GM18520 (cell line): ENCODE data around the gene CLSTN2.

ENCODE experiments used
- ATAC-seq: cut with Tn5 transposase; IDR thresholded peaks from one replicate; pipeline ENCODE4 v1.9.1; 2021; ENCODE audit not compliant: unreplicated experiment

CLSTN2 gene

DNA sequence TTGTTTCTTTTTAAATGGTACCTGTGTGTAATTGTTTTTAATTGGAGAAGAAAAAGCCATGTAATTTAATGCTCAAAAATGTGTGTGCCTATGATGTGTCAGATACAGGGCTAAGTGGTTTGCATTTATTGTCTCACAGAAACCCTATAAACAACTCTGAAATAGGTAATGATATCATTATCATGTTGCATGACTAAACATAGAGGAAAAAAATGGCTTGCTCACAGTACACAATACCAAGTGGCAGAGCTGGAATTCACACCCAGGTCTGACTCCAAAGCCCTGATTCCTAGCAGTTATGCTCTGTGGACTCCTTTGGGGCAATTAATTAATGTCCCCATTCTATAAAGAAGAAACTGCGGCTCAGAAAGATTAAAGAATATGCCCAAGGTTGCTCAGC, 505.5 kb downstream of the CLSTN2 start:
- no peak for ATAC-seq

DNA sequence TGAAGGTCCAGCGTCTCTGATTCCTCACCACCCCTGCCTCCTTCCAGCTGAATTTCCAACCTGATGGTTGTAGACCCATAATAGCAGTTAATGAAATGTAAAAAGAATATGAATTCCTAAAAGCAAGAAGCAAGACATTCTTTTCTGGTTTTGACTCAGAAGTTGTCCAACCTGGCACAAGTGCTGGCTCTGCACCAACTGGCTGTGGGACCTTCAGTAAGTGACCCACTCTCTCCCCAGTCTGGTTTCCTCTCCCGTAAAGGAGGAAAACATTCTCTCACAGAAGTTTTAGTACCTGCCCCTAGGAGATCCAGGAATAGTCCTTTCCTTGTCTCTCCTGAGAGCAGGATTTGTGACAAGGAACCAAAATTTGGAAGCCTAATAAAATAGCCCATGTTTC, 506.0 kb downstream of the CLSTN2 start:
- ATAC-seq, result no peak

DNA sequence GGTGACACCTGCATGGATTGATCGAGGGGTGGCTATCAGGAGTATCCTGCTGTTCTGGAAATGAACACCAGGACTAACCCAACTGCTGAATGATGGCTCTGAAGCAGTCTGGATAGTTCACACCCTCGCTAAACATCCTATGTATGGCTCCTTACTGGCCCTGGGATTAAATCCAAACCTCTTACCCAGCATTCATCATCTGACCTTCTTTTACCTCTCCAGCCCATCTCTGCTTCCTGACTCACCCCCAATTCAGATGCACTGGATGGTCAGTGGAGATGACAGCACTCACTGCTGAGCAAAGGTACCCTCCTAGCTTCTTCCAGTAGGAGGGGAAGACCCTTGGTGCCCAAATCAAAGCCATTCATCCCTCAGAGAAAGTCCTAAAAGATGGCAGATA, 507.6 kb downstream of the CLSTN2 start:
- ATAC-seq, result no peak

DNA sequence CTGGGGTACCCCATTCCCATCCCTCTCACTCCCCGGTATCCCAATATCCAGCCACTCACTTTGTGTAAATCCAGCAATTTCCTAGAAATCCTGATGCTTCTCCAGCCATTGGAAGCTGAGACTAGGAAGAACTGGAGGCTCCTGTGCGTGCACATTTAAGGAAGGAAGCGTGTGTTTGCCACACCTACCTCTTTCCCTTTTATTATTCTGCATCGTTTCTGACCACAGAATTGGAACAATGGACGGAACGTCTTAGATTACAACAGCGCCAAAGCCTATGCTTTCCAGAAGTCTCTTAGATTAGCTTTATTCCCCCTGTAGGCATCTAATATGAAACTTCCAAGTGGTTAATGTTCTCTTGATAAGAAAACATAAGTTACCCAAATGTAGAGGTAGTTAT, 508.1 kb downstream of the CLSTN2 start:
- ATAC-seq, result no peak

DNA sequence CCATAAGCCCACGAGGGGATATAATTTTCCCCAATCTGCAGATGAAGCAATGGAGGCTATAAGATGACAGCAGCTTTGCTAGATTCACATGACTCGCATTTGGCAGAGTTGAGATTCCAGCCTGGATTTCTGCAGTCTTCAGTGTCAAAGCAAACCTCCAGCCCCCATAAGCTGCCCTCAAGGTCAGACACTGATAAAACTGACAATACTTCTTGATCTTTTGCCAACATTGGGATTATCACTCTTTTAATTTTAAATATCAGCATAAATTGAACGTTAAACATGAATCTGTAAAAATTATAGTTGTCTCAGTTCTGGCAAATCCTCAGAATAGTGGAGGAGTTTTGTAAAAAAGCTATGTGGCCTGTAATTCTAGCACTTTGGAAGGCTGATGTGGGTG, 508.8 kb downstream of the CLSTN2 start:
- no peak for ATAC-seq

DNA sequence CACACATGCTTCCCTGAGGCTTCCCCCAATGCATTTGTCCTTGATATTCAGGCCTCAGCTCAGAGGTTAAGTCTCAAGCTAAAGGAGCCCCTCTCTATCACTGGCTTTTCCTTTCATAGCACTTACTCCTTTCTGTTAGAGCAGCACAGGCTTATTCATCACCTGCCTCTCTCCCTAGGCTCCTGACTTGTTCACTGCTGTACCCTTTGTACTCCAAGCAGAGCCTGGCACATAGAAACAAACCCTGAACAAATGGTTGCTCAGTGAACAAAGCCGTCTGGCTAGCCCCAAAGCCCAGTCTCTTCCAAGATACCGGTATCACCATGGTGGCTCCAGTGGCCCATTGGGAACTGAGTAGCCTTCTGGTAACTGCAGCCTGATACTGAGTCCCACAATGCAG, 511.7 kb downstream of the CLSTN2 start:
- ATAC-seq, result no peak

DNA sequence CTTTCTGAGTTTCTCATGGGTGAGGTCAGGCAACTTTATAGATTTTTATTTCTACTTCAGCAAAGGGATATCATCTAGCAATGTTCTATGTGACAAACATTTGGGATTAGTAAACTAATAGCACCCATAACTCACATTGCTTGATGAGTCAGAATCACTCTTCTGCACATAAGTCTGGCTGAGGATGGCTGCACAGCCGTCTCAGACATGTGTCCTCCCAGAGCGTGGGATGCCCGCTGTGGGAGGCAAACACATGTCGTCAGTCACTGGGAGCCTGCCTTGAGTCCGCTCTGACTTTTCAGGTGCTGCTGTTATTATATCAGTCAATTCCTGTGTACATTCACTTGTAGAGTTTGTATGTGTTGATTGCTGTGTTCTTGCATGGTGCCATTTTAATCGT, 512.2 kb downstream of the CLSTN2 start:
- ATAC-seq, result no peak

DNA sequence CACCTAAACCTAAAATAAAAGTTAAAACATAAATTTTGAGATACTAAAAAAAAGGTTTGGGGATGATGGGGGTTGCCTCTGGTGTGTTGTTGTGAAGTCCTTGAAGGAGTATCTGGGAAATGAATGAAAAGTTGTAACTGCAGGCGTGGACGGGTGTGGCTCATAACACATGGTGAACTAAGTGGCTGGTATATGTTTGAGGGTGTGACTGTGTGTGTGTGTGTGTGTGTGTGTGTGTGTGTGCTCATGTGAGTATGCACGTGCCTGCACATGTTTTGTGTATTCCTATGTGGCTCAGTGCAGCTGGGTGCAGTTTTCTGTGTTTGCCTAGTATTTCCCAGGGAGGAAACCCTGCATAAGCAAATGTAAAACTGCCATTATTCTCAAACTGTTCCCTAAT, 513.0 kb downstream of the CLSTN2 start:
- no peak for ATAC-seq

DNA sequence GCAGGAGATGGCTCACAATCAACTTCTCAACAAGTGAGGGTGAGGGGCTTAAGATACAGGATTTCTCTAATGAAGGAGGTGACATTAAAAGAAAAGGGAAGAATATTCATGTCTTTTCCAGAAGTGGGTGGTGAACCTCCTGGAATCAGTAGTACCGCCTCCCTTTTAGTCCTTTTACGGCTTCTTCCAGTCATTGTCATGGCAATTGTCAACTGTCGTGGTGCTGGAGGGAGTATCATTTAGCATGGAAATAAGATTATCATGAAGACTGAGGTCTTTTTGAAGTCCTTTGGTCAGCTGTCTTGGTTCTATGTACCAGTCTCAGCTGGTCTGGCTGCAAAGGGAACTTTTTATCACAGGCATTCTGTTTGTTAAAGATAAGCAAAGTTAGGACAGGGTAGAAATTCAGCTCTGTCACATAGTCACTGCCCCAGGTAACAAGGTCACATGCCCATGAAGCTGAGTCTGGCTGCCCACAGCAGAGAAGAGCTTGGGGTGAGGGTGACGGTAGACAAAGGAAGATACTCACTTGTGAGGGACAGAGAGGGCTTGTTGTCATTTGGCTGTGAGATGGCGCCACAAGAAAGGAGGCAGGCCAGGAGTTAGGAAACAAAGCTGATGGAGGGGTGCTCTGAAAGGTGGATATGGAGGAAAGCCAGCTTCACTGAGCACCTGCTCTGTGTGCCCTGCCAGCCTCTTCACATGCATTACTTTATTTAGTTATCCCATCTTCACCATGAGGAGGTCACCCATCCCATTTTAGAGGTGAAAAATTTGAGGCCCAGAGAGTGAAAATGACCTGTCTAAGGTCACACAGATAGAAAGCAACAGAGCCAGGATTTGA, 514.6 kb downstream of the CLSTN2 start:
- ATAC-seq, result no peak

DNA sequence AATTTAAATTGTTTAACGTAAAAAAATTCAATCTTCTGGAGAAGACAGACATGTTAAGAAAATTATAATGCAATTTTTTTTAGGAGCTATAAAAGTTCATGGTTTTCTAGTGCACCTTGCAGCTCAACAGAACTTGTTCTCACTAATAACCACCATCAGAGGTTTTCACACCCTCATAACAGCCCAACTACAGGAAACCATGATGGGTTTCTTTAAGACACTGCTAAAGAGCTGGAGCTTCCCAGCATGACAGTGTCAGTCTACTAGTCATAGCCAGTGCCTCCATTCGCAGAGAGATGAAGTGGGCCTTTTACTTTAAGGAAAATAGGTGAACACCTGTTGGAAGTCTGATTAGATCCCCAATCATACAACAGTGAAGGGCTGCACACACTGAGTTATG, 518.8 kb downstream of the CLSTN2 start:
- no peak for ATAC-seq

DNA sequence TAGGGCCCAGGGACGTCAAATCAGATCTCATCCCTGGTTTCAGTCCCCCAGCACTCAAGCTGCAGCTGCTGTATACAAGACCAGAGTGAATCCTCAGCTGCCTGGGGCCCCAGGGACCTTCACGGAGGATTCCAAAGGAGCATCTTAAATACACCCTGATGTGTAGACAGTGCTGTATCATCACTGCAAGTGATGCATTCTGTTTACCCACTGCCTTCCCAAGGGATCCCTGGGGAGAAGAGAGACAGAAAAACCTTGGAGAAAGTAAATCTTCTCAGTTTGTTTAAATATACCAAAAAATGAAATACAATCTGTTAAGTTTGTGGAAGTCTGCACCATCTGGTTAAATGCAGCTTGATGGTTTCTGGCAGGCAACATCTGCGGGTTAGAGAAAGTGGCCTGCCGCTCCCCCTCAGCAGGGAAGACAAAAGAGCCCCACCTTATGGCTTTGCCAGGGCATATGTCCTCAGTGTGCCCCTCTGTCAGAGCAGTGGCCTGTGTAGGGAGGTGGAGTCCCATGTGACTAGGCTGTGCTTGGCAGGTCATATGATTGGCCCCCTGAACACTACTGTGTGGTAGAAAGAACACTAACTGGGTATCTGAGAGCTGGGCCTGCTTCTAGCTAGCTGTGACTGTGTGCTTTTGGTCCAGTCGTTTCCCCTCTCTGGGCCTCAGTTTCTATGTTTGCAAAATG, 520.7 kb downstream of the CLSTN2 start:
- ATAC-seq, result no peak

DNA sequence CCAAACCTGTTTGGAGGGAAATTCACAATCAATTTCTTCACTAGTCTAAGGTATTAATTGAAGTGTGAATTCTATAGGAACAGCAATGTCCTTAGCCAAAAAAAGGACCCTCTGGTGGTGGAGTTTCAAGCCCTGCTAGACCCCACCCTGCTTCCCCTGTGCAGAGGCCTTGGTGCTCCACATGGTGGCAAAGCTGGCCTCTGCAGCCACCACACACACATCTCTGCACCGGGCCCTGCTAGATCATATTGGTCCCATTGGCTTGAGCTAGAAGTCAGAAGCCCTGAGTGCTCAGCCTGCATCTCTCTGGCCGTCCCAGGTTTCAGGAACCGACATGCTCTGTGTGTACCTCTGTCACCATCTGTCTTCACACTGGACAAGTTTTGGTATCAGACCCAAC, 522.0 kb downstream of the CLSTN2 start:
- ATAC-seq, result no peak

DNA sequence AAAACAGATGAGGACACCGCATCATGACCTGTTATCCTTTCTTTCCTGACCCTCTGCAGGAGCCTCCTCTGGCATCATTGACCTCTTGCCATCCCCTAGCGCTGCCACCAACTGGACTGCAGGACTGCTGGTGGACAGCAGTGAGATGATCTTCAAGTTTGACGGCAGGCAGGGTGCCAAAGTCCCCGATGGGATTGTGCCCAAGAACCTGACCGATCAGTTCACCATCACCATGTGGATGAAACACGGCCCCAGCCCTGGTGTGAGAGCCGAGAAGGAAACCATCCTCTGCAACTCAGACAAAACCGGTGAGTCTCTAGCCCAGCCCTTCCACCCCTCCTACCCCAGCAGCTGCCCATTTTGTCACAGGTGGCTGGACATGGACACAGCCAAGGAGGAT, 524.5 kb downstream of the CLSTN2 start:
- ATAC-seq, result no peak

DNA sequence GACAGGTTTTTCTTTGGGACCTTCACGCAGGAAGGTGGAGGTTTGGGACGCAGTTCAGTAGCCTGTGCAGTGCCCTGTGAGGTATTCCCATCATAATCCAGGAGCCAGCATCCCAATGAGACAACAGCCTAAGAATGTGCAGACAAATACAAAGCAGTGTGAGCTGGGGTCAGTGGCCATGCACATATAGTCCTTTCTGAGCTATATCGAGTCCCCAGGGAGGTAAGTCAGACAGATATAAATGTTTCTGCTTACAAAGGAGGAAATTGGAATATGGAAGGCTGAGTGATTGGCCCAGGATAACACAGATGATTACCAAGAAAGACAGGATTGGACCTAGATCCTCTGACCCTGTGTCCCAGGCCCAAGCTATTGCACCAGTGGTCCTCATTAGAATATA, 526.3 kb downstream of the CLSTN2 start:
- ATAC-seq, result no peak

DNA sequence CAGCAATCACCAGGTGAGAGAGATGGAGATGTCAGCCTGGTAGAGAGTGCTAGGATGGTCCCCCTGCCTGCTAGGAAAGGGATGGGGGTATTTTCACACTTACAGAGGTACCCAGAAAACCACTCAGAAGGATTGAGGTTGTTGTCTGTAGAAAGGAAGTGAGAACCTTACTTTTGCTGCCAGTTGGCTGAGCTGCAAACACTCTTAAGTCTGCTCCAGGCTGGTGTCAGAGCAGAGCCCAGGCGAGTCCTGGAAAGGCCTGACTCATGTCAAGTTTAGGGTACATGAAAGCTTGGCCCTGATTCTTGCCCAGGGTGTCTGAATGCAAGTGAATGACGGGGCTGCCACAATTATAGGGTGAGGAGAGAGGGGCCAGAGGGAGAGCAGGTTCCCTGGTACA, 528.4 kb downstream of the CLSTN2 start:
- ATAC-seq, result no peak

DNA sequence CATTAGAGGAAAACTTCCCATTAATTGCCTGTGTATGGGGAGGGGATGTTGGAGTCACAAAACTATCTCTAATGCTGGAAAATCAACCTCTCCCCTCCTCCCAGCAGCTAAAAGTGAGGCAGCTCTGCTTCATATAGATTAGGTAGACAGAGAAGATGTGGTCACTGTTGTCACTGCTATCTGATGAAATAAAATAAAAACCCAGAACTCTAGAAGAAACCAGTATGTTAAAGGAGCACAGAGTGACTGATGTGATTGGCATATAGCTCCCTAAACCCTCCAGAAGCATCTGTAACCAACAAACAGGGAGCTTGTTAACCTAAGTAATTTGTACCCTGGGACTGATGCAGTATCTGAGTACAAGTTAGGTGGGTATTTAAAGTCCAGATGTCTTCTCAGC, 531.0 kb downstream of the CLSTN2 start:
- ATAC-seq, result no peak

DNA sequence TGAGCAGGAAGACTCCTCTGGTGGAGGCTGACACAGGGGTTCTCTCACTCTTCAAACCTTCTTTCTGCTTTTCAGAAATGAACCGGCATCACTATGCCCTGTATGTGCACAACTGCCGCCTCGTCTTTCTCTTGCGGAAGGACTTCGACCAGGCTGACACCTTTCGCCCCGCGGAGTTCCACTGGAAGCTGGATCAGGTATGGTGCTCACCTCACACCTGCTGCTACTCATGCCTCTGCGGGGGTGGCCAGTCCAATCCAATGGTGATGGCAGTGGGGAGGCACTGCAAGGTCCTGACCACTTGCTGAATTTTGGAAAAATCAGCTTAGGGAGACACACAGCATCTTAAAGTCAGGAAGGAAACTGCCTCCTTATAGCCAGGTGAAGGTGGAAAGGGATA, 531.5 kb downstream of the CLSTN2 start:
- no peak for ATAC-seq

DNA sequence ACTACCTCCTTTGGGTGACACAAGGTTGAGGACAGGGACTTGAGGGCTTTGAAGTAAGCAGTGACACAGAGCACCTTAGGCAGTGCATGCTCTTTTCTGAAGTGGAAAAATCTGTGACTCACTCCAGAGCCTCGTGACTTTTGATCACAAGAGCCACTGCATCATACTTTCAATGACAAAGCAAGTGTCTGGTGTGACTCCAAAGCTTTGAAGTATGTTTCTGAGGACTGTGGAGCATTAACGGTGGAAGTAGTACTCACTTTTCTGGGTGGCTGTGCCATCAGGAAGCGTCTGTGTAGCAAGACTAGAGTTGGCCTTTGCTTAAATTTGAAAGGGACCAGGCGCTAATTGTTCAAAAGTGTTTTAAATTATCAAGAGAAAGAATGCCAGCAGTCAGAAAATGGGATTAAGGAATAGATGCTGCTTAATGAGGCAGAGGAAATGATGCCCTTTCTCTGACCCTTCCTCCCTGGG, 532.2 kb downstream of the CLSTN2 start:
- ATAC-seq, result no peak

DNA sequence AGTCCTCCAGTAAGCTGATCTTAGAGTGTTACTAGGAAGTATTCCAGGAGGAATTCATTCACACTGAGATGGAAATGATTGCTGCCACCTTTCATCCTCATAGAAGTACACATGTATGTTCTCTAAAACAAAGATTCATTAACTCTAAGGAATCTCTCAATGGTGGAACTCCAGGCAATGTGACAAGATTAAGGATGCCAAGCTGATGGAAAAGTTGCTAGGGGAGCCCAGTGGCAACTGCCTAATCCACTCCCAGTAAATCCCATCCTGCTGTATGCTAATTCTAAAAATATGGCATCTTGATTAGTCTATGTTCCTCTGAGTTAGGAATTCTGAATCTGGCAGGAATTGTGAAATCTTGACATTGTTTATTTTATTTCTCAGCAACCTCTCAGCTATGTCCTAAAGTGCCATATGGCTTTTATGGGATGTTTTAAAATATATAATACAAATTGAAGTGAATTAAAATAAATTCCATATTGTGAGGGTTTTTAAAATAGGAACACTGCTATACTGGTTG, 532.9 kb downstream of the CLSTN2 start:
- no peak for ATAC-seq

DNA sequence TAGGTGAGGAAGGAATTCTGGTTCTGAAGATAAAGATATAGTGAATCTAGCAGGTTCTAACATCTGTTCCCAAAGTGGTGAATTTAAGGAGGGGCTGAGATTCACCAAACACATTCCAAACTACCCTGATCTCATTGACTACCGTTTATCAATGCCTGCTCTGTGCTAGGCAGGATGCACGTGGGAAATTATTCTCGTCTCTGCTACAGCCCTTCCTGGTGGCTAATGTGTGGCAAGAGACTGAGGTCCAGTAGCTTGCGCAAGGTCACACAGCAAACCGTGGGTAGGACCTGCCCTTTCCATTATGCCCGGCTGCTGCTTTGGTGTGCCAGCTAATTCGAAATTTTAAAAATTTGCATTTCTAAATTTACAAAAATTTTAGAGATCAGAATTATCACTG, 533.4 kb downstream of the CLSTN2 start:
- no peak for ATAC-seq

DNA sequence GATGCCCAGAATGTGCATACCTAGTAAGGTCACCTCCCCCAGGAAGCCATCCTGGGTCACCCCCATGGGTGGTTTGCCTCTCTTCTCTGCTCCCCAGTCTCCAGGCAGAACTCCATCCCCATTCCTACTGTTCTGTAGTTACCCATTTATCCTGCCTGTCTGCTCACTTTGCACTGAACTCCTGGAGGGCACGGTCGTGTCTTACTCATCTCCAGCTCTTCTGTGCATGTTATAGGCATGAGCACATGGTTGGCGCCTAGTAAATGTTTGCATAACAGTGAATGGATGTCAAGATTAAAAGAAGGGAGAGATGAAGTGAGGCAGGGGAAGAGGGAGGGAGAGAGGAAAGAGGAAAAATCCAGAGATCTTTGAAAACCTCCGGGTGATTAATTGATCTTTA, 534.5 kb downstream of the CLSTN2 start:
- no peak for ATAC-seq

DNA sequence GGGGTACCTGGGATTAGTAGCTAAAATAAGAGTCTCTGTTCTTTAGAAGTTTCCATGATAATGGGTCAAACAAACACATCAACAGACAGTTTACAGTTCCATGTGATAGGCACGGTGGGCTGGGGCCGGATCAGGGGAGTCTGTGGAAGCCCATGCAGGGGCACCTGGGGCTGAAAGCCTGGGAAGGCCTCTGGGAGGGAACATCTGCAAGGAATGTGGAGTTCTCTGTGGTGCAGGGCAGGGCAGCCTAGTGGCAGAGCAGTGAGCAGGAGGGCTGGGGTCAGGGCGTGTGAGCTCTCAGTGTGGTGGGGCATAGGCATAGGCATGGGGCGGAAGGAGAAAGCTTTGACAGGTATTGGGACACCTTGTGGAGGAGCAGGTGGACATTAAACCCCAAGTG, 535.2 kb downstream of the CLSTN2 start:
- ATAC-seq, result no peak
